HepG2 (cell line): ENCODE data around the gene SH3BGRL2. TPM values are rescaled to one million over a fixed set of nuclear protein-coding genes. Genes with fewer than 3 reads are reported as not detected.

ENCODE experiments used
- ATAC-seq: fragments of 200-7000 bp; cut with Tn5 transposase; 3 replicates; pipeline ENCODE4 v1.9.1; 2020; ENCODE audit warnings: mild to moderate bottlenecking, moderate library complexity
- BruUV-seq: library from RNA; stranded (reverse); fragments of 400-500 nt; replicated peaks from 2 replicates; lab custom pipeline; 2021; lab: Mats Ljungman, UMichigan
- CTCF ChIA-PET: fragments of 300-600 bp; formaldehyde crosslinking; extraction: SDS; loops from one replicate; lab custom pipeline; 2021; ENCODE audit warnings: low total read pairs, inconsistent platforms, low intra/inter-chr PET ratio; lab: Yijun Ruan, JAX
- POLR2A ChIA-PET: fragments of 350-600 bp; sonication (Branson Sonifier 250); formaldehyde crosslinking; loops from one replicate; lab custom pipeline; 2020; ENCODE audit warnings: antibody characterized with exemption, inconsistent platforms; lab: Yijun Ruan, JAX
- DNase-seq: peaks from one replicate; pipeline ENCODE4 v3.0.0-alpha.2; 2015; ENCODE audit warnings: low spot score
- FAIRE-seq: peaks from 3 replicates; lab custom pipeline; 2011; peaks lifted over from hg19 to GRCh38; lab: Jason Lieb, UNC
- H2AFZ ChIP-seq: one replicate; pipeline ENCODE4 v1.6.1; 2011; ENCODE audit warnings: low read length, inconsistent platforms
- H3K27ac ChIP-seq: fragments of 300-600 bp; 3 replicates; pipeline ENCODE4 v1.8.0; 2011; ENCODE audit warnings: mixed run types, mild to moderate bottlenecking, mixed read lengths, low read length, inconsistent platforms; ENCODE audit not compliant: insufficient read depth; ENCODE audit errors: extremely low read length
- H3K27me3 ChIP-seq, 2 experiments: fragments of 200-600 bp in 1 of 2; 2 replicates in 1 of 2; 3 replicates in 1 of 2; pipeline versions ENCODE4 v1.6.0 to v1.8.0; 2011; ENCODE audit warnings: low read length in 2 of 2, mild to moderate bottlenecking in 2 of 2, moderate library complexity in 2 of 2, inconsistent platforms in 1 of 2; ENCODE audit not compliant: insufficient read depth in 2 of 2, control insufficient read depth in 1 of 2
- H3K36me3 ChIP-seq, 2 experiments: fragments of 200-600 bp in 1 of 2; replicated peaks in 1 of 2; 2 replicates in 1 of 2; 3 replicates in 1 of 2; pipeline versions ENCODE4 v1.5.1 to v1.8.0; 2011; ENCODE audit warnings: low read length in 2 of 2, inconsistent platforms in 1 of 2; ENCODE audit not compliant: insufficient read depth in 2 of 2, control insufficient read depth in 1 of 2
- H3K4me1 ChIP-seq: 2 replicates; pipeline ENCODE4 v1.5.1; 2012; ENCODE audit warnings: low read length, inconsistent platforms; ENCODE audit not compliant: insufficient read depth
- H3K4me2 ChIP-seq: 2 replicates; pipeline ENCODE4 v1.6.0; 2011; ENCODE audit warnings: low read depth, low read length, inconsistent platforms
- H3K4me3 ChIP-seq, 3 experiments: fragments of 200-600 bp in 1 of 3; sonication (generic), shearing (Covaris generic) in 1 of 3; replicated peaks in 1 of 3; 2 replicates each; pipeline ENCODE4 v1.5.1; 2011 to 2016; ENCODE audit warnings: low read length in 3 of 3, inconsistent platforms in 2 of 3, low read depth in 2 of 3, mild to moderate bottlenecking in 2 of 3, control low read depth in 1 of 3, mixed read lengths in 1 of 3; ENCODE audit not compliant: insufficient read depth in 1 of 3
- H3K79me2 ChIP-seq: one replicate; pipeline ENCODE4 v1.6.1; 2011; ENCODE audit warnings: low read length, inconsistent platforms; ENCODE audit not compliant: insufficient read depth
- H3K9ac ChIP-seq: 2 replicates; pipeline ENCODE4 v1.6.0; 2011; ENCODE audit warnings: mild to moderate bottlenecking, low read depth, low read length, inconsistent platforms; ENCODE audit not compliant: insufficient read depth
- H3K9me3 ChIP-seq: 2 replicates; pipeline ENCODE4 v1.5.1; 2012; ENCODE audit warnings: mild to moderate bottlenecking, low read length
- H4K20me1 ChIP-seq: 2 replicates; pipeline ENCODE4 v1.6.0; 2011; ENCODE audit warnings: inconsistent platforms, mild to moderate bottlenecking, low read length, moderate library complexity; ENCODE audit not compliant: insufficient read depth
- CENPT ChIP-seq: sonication (generic); formaldehyde crosslinking; IDR thresholded peaks from 2 replicates; pipeline ENCODE4 v1.8.0; 2022; ENCODE audit warnings: low read depth, mild to moderate bottlenecking, moderate library complexity, missing genetic modification reagents
- CENPX ChIP-seq: sonication (generic); formaldehyde crosslinking; IDR thresholded peaks from 2 replicates; pipeline ENCODE4 v1.9.0; 2021; ENCODE audit warnings: mild to moderate bottlenecking, missing genetic modification reagents, moderate library complexity
- RAD21 ChIP-seq: fragments of 450-650 bp; formaldehyde crosslinking; IDR thresholded peaks from 2 replicates; pipeline ENCODE4 v1.5.0; 2020; ENCODE audit warnings: mild to moderate bottlenecking
- REPIN1 ChIP-seq: sonication (generic); formaldehyde crosslinking; IDR thresholded peaks from 2 replicates; pipeline ENCODE4 v1.8.0; 2022; ENCODE audit warnings: missing genetic modification reagents, low read depth, mild to moderate bottlenecking, borderline replicate concordance
- TEAD3 ChIP-seq: optimal IDR thresholded peaks from 2 replicates; pipeline ENCODE3; 2016; ENCODE audit warnings: borderline replicate concordance
- ZNF329 ChIP-seq: sonication (generic); formaldehyde crosslinking; IDR thresholded peaks from 2 replicates; pipeline ENCODE4 v1.9.0; 2021; ENCODE audit warnings: low read depth, mild to moderate bottlenecking, missing genetic modification reagents
- ZNF883 ChIP-seq: sonication (generic); formaldehyde crosslinking; IDR thresholded peaks from 2 replicates; pipeline ENCODE4 v1.5.1; 2020; ENCODE audit warnings: mild to moderate bottlenecking, missing genetic modification reagents; ENCODE audit errors: not compliant biosample characterization
- WGBS: methylation state at CpG from one replicate; pipeline ENCODE4 v1.1.6; 2017; ENCODE audit warnings: low lambda C conversion rate; 5-methylcytosine and 5-hydroxymethylcytosine counted together
- in situ Hi-C: cut with HindIII; loops from 2 replicates; pipeline ENCODE4 v1.10.0; 2017; ENCODE audit warnings: low pct_unique_long_range_greater_than_20kb; ENCODE audit not compliant: extremely low pct_ligation_motif_present
- intact Hi-C: fragments of 100-400 bp; cut with micrococcal nuclease; formaldehyde crosslinking; loops from one replicate; pipeline ENCODE4 v1.10.0; 2022; ENCODE audit not compliant: unreplicated experiment
- polyA plus RNA-seq, 8 experiments: library from polyadenylated mRNA; depleted of rRNA in 3 of 8; stranded (reverse) in 7 of 8; unstranded in 1 of 8; fragments of >200 nt; fragmentation: Illumina TruSeq in 4 of 8; extraction: Trizol in 4 of 8; gene quantifications; 2 replicates each; pipeline versions ENCODE4 v1.2.1 to v1.2.3, GENCODE V29; 2011 to 2016; ENCODE audit warnings: low read depth in 4 of 8, missing spikeins in 1 of 8, mixed read lengths in 1 of 8; ENCODE audit not compliant: insufficient read depth in 1 of 8
- total RNA-seq, 5 experiments: library from RNA; depleted of rRNA; stranded (reverse); fragments of >200 nt; fragmentation: Illumina TruSeq; extraction: Trizol; gene quantifications; 2 replicates each; pipeline ENCODE4 v1.2.3, GENCODE V29; 2016; ENCODE audit warnings: low read depth in 1 of 5
- TF ChIP-seq, protein P1 (sequence below): sonication (generic); formaldehyde crosslinking; conservative IDR thresholded peaks from 2 replicates; pipeline ENCODE4 v1.4.0; 2020; ENCODE audit warnings: missing genetic modification reagents
- TF ChIP-seq, protein P2 (sequence below): sonication (generic); formaldehyde crosslinking; IDR thresholded peaks from 2 replicates; pipeline ENCODE4 v1.5.1; 2020; ENCODE audit warnings: mild to moderate bottlenecking, missing genetic modification reagents, moderate library complexity
- TF ChIP-seq, protein P3 (sequence below): sonication (generic); formaldehyde crosslinking; IDR thresholded peaks from 2 replicates; pipeline ENCODE4 v1.5.0; 2020; ENCODE audit warnings: mild to moderate bottlenecking, missing genetic modification reagents, moderate library complexity
- TF ChIP-seq, protein P4 (sequence below), 2 experiments: sonication (generic) in 1 of 2; formaldehyde crosslinking in 1 of 2; IDR thresholded peaks; 2 replicates each; pipeline versions ENCODE4 v1.4.0 to v1.6.1; 2018 to 2020; ENCODE audit warnings: missing genetic modification reagents in 2 of 2, borderline replicate concordance in 1 of 2, low read depth in 1 of 2, mild to moderate bottlenecking in 1 of 2, missing biosample characterization in 1 of 2

Gene SH3BGRL2
- total and polyA plus RNA-seq, 2 of the 13 experiments (the other 11 are each of a cell fraction or from before 2014, with no cell fraction given) = 10.9 to 28.8 TPM

DNA sequence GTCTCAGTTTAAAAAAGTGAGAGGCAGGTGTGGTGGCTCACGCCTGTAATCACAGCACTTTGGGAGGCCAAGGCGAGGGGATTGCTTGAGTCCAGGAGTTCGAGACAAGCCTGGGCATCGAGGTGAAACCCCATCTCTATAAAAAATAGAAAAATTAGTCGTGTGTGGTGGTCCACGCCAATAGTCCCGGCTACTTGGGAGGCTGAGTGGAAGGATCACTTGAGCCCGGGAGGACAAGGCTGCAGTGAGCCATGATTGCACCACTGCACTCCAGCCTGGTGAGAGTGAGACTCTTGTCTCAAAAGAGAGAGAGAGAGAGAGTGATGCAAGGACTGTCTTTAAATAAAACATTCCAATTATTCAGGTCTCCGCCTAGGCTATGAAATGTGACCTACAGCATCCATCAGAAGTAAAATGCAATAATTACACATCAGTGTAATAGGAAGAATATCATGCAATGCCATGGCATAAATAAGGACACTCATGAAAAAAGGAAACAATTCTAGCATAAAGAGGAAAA is 81.5 kb downstream of the SH3BGRL2 start (continued):
- TF ChIP-seq, protein P1, sequence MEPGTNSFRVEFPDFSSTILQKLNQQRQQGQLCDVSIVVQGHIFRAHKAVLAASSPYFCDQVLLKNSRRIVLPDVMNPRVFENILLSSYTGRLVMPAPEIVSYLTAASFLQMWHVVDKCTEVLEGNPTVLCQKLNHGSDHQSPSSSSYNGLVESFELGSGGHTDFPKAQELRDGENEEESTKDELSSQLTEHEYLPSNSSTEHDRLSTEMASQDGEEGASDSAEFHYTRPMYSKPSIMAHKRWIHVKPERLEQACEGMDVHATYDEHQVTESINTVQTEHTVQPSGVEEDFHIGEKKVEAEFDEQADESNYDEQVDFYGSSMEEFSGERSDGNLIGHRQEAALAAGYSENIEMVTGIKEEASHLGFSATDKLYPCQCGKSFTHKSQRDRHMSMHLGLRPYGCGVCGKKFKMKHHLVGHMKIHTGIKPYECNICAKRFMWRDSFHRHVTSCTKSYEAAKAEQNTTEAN = no peak
- TF ChIP-seq, protein P2, sequence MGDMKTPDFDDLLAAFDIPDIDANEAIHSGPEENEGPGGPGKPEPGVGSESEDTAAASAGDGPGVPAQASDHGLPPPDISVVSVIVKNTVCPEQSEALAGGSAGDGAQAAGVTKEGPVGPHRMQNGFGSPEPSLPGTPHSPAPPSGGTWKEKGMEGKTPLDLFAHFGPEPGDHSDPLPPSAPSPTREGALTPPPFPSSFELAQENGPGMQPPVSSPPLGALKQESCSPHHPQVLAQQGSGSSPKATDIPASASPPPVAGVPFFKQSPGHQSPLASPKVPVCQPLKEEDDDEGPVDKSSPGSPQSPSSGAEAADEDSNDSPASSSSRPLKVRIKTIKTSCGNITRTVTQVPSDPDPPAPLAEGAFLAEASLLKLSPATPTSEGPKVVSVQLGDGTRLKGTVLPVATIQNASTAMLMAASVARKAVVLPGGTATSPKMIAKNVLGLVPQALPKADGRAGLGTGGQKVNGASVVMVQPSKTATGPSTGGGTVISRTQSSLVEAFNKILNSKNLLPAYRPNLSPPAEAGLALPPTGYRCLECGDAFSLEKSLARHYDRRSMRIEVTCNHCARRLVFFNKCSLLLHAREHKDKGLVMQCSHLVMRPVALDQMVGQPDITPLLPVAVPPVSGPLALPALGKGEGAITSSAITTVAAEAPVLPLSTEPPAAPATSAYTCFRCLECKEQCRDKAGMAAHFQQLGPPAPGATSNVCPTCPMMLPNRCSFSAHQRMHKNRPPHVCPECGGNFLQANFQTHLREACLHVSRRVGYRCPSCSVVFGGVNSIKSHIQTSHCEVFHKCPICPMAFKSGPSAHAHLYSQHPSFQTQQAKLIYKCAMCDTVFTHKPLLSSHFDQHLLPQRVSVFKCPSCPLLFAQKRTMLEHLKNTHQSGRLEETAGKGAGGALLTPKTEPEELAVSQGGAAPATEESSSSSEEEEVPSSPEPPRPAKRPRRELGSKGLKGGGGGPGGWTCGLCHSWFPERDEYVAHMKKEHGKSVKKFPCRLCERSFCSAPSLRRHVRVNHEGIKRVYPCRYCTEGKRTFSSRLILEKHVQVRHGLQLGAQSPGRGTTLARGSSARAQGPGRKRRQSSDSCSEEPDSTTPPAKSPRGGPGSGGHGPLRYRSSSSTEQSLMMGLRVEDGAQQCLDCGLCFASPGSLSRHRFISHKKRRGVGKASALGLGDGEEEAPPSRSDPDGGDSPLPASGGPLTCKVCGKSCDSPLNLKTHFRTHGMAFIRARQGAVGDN (CRISPR knock-in tag) = no peak
- TF ChIP-seq CENPX (CRISPR knock-in tag) (no peak), ZNF329 (no peak)

DNA sequence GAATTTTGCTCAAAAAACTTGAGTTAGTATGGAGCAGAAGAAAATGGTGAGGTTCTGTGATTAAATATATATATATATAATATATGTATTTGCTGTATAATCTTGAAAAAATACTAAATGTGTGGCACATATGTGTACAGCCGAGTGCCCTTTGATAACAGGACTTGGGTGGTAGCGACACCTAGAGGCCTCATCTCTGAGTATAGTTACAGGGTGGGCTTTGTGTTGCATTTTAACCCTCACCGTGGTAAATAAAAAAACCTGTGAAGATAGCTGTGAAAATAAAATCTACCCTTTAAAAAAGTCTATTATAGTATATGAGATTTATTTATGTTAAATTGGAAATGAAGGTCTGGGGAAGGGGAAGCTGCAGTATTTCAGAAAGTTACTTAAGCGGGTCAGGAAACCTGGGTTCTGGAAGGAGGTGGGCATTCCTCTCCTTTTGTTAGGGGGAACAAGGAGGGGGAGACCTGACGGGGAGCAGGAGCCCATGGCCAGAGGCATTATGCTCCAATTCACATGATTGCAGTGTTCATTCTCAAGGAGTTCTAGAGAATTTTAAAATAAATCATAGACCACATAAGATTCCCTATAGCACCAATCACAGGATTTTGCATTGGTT is 82.7 kb downstream of the SH3BGRL2 start:
- Histone ChIP-seq H3K27me3 (no peaks in the 10 kb centered on the region), H3K36me3 (no peaks in the 10 kb centered on the region), H3K4me3 (no peak overlapping the region), H3K4me1 (no peaks in the 10 kb centered on the region), H2AFZ (no peak overlapping the region), H3K9ac (no peak overlapping the region), H3K79me2 (no peaks in the 10 kb centered on the region), H3K27ac (no peak overlapping the region), H3K9me3 (no peaks in the 10 kb centered on the region), H3K4me2 (no peak overlapping the region), H4K20me1 (no peaks in the 10 kb centered on the region)
- in situ Hi-C loops = loop anchor here (10.0 kb wide), 1 partner anchor 319 kb away; no protein-coding TSS in a partner anchor
- POLR2A ChIA-PET = no interaction called here
- WGBS = 12% methylated on average over 5 of the region's 5 CpGs
- BruUV-seq = no TSS peak
- ATAC-seq = peak; percentile 88
- CTCF ChIA-PET = interaction anchor here (1.2 to 2.7 kb wide), 3 partner anchors 67 to 282 kb away, joined by 3 to 23 read pairs (median 9); no protein-coding TSS in a partner anchor
- intact Hi-C loops = loop anchor here (1.0 to 10.0 kb wide), 4 partner anchors 69 to 283 kb away; no protein-coding TSS in a partner anchor
- DNase-seq = peak; percentile 54
- peak; percentile 40 for FAIRE-seq
- TF ChIP-seq REPIN1 (CRISPR knock-in tag) (no peak), TEAD3 (CRISPR knock-in tag) (no peak), CENPT (CRISPR knock-in tag) (no peak), ZNF883 (CRISPR knock-in tag) (no peak), RAD21 (peak; percentile 40; the same call in 1 of the 2 replicates)
- TF ChIP-seq, protein P3, sequence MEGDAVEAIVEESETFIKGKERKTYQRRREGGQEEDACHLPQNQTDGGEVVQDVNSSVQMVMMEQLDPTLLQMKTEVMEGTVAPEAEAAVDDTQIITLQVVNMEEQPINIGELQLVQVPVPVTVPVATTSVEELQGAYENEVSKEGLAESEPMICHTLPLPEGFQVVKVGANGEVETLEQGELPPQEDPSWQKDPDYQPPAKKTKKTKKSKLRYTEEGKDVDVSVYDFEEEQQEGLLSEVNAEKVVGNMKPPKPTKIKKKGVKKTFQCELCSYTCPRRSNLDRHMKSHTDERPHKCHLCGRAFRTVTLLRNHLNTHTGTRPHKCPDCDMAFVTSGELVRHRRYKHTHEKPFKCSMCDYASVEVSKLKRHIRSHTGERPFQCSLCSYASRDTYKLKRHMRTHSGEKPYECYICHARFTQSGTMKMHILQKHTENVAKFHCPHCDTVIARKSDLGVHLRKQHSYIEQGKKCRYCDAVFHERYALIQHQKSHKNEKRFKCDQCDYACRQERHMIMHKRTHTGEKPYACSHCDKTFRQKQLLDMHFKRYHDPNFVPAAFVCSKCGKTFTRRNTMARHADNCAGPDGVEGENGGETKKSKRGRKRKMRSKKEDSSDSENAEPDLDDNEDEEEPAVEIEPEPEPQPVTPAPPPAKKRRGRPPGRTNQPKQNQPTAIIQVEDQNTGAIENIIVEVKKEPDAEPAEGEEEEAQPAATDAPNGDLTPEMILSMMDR = peak; percentile 72
- TF ChIP-seq, protein P4, sequence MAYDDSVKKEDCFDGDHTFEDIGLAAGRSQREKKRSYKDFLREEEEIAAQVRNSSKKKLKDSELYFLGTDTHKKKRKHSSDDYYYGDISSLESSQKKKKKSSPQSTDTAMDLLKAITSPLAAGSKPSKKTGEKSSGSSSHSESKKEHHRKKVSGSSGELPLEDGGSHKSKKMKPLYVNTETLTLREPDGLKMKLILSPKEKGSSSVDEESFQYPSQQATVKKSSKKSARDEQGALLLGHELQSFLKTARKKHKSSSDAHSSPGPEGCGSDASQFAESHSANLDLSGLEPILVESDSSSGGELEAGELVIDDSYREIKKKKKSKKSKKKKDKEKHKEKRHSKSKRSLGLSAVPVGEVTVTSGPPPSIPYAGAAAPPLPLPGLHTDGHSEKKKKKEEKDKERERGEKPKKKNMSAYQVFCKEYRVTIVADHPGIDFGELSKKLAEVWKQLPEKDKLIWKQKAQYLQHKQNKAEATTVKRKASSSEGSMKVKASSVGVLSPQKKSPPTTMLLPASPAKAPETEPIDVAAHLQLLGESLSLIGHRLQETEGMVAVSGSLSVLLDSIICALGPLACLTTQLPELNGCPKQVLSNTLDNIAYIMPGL (CRISPR knock-in tag; IDR thresholded peaks at IDR 0.05; ENCODE audit: borderline replicate concordance in 1 of 2, low read depth in 1 of 2) = 0 out of 4 replicates have a peak, but pooled peaks of 1 of the 2 experiments have one; percentile 23
